Retinal pigment epithelial cell (primary cell): ENCODE results near the gene HSCB.

ENCODE experiments used
- DNase-seq: peaks from one replicate; pipeline ENCODE4 v3.0.0-alpha.2; 2010; ENCODE audit warnings: low read depth
- H3K4me3 ChIP-seq: 2 replicates; pipeline ENCODE4 v1.5.1; 2011; ENCODE audit warnings: mild to moderate bottlenecking, low read length, control low read depth, moderate library complexity
- CTCF ChIP-seq: conservative IDR thresholded peaks from 2 replicates; pipeline ENCODE4 v1.5.1; 2011; ENCODE audit warnings: low read depth, low read length, control low read depth, inconsistent platforms

HSCB gene

GRCh38 chr22:28774378-28774777 is 32.5 kb downstream of the HSCB start:
- DNase-seq: no peak
- no peak overlapping the region for H3K4me3 ChIP-seq
- no peak for TF ChIP-seq CTCF

DNA sequence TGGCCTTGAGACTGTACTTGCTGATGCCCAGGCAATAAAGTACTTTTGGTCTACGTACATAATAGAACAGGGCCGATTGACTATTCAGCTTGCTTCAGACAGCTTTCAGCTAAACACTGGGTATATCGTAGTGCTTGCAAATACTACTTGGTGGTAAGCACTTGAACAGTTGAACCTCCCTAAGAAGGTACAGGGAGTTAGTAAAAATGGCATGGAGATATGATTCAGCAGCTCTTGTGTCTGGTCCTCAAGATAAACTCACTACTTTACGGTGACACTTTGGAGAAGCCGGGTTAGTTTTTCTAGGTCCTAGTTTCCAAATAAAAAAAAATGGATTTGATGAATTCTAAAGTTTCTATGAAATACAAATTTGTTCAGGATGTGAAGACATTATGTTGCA is 38.0 kb downstream of the HSCB start:
- no peak overlapping the region for H3K4me3 ChIP-seq
- DNase-seq: no peak
- no peak for TF ChIP-seq CTCF

- no peak for DNase-seq
- no peak overlapping the region for H3K4me3 ChIP-seq
- no peak for TF ChIP-seq CTCF
Observed at GRCh38 chr22:28780296-28780695, 38.5 kb downstream of the HSCB start.

- TF ChIP-seq CTCF: no peak
Observed at GRCh38 chr22:28783786-28784671, 42.2 kb downstream of the HSCB start.

DNA sequence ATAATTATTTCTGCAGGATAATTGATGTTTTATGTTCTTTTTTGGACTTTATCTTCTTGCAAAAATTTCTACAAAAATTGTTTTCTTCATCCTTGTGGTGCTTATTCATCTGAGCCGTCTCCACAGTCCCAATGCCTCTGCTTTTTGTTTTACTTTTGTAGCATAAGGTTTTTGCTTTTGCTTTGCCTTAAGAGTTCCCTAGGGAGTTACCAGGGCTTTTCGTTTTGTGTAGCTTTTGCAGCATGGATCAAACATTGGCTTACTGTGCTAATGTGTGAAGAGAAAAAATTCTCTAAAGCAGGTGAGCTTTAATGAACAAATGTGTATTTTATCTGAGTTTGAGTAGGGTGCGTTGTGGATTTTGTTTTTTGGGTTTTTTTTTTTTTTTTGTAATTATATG is 46.8 kb downstream of the HSCB start:
- no peak for TF ChIP-seq CTCF

More at GRCh38 chr22:28783786-28784671, 42.2 kb downstream of the HSCB start:
- no peak overlapping the region for H3K4me3 ChIP-seq
- DNase-seq: no peak

DNA sequence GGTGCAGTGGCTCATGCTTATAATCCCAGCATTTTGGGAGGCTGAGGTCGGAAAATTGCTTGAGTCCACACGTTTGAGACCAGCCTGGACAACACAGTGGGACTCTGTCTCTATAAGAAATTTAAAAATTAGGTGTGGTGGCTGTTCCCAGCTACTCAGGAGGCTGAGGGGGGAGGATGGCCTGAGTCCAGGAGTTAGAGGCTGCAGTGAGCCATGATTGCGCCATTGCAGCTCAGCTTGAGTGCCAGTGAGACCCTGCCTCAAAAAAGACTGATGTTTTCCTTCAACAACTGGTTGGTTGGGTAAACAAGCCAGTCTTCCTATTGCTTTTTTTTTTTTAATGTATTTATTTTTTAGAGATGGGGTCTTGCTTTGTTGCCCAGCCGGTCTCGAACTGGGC is 49.3 kb downstream of the HSCB start:
- no peak for DNase-seq
- no peak for TF ChIP-seq CTCF
- H3K4me3 ChIP-seq: no peak overlapping the region

More for the DNA sequence above, 46.8 kb downstream of the HSCB start:
- no peak overlapping the region for H3K4me3 ChIP-seq
- no peak for DNase-seq
